ENCODE results near the gene LAIR1. TPM values are rescaled to one million over a fixed set of nuclear protein-coding genes. Genes with fewer than 3 reads are reported as not detected.

Gene LAIR1
- total and polyA plus RNA-seq, 2 experiments from 2014 or later = 0.10 to 1.3 TPM

DNA sequence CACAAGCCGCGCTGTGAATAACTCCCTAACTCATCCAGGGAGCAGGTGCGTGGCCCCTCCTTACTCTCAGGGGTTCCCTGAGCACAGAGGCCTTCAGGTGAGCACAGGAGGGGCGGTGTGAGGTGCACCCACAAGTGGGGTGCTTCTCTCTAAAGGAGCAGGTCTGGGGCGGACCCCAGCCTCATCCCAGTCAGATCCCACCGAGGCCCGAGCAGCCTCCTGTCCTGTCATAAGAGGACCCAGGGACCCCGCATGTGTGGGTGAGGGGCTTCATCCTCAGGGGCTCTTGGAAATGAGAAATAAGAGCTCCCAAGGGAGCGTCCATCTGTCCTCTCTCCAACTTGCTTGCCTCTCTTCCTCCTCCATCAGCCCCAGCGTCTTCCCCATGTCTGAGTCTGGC, 48.8 kb downstream of the LAIR1 start:
- Mint-ChIP-seq H3K27ac (no peak overlapping the region), H3K4me1 (peaks cover 6% of the 10 kb centered on the region; the same call in 2 of the 3 replicates), H3K4me3 (no peak overlapping the region), H3K27me3 (ENCODE audit: insufficient read depth, low read depth, poor library complexity) (peaks cover 10% of the 10 kb centered on the region), H3K36me3 (ENCODE audit: low read depth) (peaks cover under 1% of the 10 kb centered on the region; the same call in 2 of the 3 replicates), H3K9me3 (peaks cover 9% of the 10 kb centered on the region)
- ATAC-seq = no peak
- H3K4me2 ChIP-seq = peak overlapping the region; percentile 68; the same call in 1 of the 2 replicates
- H3K9me2 ChIP-seq (ENCODE audit: insufficient read depth) = no peaks in the 10 kb centered on the region
- no peaks in the 10 kb centered on the region for H3K27me3 ChIP-seq (ENCODE audit: insufficient read depth)
- no peaks in the 10 kb centered on the region for H3K36me3 ChIP-seq (ENCODE audit: insufficient read depth)
- H3K27ac ChIP-seq (ENCODE audit: low read depth) = peak overlapping the region; percentile 18; the same call in 1 of the 2 replicates
- no peaks in the 10 kb centered on the region for H3F3A ChIP-seq (replicated peaks; ENCODE audit: low read depth)
- peaks cover 5% of the 10 kb centered on the region; the same call in 1 of the 2 replicates for H3K4me1 ChIP-seq (ENCODE audit: insufficient read depth)
- DNase-seq (ENCODE audit: low spot score) = no peak
- H3K79me2 ChIP-seq (replicated peaks; ENCODE audit: insufficient read depth) = no peaks in the 10 kb centered on the region
- H2AFZ ChIP-seq = peak overlapping the region; percentile 52; the same call in 1 of the 2 replicates
- TF ChIP-seq EZH2phosphoT487 (IDR thresholded peaks at IDR 0.05; ENCODE audit: unreplicated experiment) (no peak), ZNF331 (CRISPR knock-in tag; IDR thresholded peaks at IDR 0.05; ENCODE audit: low read depth) (no peak), ZNF114 (CRISPR knock-in tag; IDR thresholded peaks at IDR 0.05) (no peak), NANOG (IDR thresholded peaks at IDR 0.05; ENCODE audit: borderline replicate concordance) (no peak), POLR2AphosphoS5 (IDR thresholded peaks at IDR 0.05; ENCODE audit: low read depth) (no peak), STAT1 (IDR thresholded peaks at IDR 0.05; ENCODE audit: unreplicated experiment) (no peak), EZH2 (IDR thresholded peaks at IDR 0.05; ENCODE audit: low read depth, unreplicated experiment) (no peak), CREB1 (CRISPR knock-in tag; IDR thresholded peaks at IDR 0.05; ENCODE audit: low read depth) (no peak), JUNB (IDR thresholded peaks at IDR 0.05; ENCODE audit: unreplicated experiment) (no peak)
- TF ChIP-seq, protein P1, sequence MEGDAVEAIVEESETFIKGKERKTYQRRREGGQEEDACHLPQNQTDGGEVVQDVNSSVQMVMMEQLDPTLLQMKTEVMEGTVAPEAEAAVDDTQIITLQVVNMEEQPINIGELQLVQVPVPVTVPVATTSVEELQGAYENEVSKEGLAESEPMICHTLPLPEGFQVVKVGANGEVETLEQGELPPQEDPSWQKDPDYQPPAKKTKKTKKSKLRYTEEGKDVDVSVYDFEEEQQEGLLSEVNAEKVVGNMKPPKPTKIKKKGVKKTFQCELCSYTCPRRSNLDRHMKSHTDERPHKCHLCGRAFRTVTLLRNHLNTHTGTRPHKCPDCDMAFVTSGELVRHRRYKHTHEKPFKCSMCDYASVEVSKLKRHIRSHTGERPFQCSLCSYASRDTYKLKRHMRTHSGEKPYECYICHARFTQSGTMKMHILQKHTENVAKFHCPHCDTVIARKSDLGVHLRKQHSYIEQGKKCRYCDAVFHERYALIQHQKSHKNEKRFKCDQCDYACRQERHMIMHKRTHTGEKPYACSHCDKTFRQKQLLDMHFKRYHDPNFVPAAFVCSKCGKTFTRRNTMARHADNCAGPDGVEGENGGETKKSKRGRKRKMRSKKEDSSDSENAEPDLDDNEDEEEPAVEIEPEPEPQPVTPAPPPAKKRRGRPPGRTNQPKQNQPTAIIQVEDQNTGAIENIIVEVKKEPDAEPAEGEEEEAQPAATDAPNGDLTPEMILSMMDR (conservative IDR thresholded peaks at IDR 0.05; ENCODE audit: low read depth in 2 of 2) = no peak
- TF ChIP-seq, protein P2, sequence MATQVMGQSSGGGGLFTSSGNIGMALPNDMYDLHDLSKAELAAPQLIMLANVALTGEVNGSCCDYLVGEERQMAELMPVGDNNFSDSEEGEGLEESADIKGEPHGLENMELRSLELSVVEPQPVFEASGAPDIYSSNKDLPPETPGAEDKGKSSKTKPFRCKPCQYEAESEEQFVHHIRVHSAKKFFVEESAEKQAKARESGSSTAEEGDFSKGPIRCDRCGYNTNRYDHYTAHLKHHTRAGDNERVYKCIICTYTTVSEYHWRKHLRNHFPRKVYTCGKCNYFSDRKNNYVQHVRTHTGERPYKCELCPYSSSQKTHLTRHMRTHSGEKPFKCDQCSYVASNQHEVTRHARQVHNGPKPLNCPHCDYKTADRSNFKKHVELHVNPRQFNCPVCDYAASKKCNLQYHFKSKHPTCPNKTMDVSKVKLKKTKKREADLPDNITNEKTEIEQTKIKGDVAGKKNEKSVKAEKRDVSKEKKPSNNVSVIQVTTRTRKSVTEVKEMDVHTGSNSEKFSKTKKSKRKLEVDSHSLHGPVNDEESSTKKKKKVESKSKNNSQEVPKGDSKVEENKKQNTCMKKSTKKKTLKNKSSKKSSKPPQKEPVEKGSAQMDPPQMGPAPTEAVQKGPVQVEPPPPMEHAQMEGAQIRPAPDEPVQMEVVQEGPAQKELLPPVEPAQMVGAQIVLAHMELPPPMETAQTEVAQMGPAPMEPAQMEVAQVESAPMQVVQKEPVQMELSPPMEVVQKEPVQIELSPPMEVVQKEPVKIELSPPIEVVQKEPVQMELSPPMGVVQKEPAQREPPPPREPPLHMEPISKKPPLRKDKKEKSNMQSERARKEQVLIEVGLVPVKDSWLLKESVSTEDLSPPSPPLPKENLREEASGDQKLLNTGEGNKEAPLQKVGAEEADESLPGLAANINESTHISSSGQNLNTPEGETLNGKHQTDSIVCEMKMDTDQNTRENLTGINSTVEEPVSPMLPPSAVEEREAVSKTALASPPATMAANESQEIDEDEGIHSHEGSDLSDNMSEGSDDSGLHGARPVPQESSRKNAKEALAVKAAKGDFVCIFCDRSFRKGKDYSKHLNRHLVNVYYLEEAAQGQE (IDR thresholded peaks at IDR 0.05; ENCODE audit: unreplicated experiment) = no peak
- TF ChIP-seq, protein P3, sequence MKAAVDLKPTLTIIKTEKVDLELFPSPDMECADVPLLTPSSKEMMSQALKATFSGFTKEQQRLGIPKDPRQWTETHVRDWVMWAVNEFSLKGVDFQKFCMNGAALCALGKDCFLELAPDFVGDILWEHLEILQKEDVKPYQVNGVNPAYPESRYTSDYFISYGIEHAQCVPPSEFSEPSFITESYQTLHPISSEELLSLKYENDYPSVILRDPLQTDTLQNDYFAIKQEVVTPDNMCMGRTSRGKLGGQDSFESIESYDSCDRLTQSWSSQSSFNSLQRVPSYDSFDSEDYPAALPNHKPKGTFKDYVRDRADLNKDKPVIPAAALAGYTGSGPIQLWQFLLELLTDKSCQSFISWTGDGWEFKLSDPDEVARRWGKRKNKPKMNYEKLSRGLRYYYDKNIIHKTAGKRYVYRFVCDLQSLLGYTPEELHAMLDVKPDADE (IDR thresholded peaks at IDR 0.05) = no peak
- TF ChIP-seq, protein P4, sequence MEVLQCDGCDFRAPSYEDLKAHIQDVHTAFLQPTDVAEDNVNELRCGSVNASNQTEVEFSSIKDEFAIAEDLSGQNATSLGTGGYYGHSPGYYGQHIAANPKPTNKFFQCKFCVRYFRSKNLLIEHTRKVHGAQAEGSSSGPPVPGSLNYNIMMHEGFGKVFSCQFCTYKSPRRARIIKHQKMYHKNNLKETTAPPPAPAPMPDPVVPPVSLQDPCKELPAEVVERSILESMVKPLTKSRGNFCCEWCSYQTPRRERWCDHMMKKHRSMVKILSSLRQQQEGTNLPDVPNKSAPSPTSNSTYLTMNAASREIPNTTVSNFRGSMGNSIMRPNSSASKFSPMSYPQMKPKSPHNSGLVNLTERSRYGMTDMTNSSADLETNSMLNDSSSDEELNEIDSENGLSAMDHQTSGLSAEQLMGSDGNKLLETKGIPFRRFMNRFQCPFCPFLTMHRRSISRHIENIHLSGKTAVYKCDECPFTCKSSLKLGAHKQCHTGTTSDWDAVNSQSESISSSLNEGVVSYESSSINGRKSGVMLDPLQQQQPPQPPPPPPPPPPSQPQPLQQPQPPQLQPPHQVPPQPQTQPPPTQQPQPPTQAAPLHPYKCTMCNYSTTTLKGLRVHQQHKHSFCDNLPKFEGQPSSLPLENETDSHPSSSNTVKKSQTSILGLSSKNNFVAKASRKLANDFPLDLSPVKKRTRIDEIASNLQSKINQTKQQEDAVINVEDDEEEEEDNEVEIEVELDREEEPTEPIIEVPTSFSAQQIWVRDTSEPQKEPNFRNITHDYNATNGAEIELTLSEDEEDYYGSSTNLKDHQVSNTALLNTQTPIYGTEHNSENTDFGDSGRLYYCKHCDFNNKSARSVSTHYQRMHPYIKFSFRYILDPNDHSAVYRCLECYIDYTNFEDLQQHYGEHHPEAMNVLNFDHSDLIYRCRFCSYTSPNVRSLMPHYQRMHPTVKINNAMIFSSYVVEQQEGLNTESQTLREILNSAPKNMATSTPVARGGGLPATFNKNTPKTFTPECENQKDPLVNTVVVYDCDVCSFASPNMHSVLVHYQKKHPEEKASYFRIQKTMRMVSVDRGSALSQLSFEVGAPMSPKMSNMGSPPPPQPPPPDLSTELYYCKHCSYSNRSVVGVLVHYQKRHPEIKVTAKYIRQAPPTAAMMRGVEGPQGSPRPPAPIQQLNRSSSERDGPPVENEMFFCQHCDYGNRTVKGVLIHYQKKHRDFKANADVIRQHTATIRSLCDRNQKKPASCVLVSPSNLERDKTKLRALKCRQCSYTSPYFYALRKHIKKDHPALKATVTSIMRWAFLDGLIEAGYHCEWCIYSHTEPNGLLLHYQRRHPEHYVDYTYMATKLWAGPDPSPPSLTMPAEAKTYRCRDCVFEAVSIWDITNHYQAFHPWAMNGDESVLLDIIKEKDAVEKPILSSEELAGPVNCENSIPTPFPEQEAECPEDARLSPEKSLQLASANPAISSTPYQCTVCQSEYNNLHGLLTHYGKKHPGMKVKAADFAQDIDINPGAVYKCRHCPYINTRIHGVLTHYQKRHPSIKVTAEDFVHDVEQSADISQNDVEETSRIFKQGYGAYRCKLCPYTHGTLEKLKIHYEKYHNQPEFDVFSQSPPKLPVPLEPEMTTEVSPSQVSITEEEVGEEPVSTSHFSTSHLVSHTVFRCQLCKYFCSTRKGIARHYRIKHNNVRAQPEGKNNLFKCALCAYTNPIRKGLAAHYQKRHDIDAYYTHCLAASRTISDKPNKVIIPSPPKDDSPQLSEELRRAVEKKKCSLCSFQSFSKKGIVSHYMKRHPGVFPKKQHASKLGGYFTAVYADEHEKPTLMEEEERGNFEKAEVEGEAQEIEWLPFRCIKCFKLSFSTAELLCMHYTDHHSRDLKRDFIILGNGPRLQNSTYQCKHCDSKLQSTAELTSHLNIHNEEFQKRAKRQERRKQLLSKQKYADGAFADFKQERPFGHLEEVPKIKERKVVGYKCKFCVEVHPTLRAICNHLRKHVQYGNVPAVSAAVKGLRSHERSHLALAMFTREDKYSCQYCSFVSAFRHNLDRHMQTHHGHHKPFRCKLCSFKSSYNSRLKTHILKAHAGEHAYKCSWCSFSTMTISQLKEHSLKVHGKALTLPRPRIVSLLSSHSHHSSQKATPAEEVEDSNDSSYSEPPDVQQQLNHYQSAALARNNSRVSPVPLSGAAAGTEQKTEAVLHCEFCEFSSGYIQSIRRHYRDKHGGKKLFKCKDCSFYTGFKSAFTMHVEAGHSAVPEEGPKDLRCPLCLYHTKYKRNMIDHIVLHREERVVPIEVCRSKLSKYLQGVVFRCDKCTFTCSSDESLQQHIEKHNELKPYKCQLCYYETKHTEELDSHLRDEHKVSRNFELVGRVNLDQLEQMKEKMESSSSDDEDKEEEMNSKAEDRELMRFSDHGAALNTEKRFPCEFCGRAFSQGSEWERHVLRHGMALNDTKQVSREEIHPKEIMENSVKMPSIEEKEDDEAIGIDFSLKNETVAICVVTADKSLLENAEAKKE (CRISPR knock-in tag; IDR thresholded peaks at IDR 0.05) = no peak
- H3K4me3 ChIP-seq = no peak overlapping the region
- H4K20me1 ChIP-seq (replicated peaks; ENCODE audit: insufficient read depth) = no peaks in the 10 kb centered on the region

All from GM23338 (cell line).